HG02885 (cell line): Measurements from ENCODE around the gene TREM1.
A peak's percentile ranks its signal among the peaks of the same experiment; 100 is the strongest.
"Not testable (repeated sequence)": the region's sequence is repeated elsewhere in the genome, so short reads cannot be mapped to it uniquely, and the experiment has no call there.

ENCODE experiments used
- ATAC-seq: cut with Tn5 transposase; IDR thresholded peaks from one replicate; pipeline ENCODE4 v1.9.1; 2021; ENCODE audit warnings: mild to moderate bottlenecking; ENCODE audit not compliant: unreplicated experiment, poor library complexity

The TREM1 gene

DNA sequence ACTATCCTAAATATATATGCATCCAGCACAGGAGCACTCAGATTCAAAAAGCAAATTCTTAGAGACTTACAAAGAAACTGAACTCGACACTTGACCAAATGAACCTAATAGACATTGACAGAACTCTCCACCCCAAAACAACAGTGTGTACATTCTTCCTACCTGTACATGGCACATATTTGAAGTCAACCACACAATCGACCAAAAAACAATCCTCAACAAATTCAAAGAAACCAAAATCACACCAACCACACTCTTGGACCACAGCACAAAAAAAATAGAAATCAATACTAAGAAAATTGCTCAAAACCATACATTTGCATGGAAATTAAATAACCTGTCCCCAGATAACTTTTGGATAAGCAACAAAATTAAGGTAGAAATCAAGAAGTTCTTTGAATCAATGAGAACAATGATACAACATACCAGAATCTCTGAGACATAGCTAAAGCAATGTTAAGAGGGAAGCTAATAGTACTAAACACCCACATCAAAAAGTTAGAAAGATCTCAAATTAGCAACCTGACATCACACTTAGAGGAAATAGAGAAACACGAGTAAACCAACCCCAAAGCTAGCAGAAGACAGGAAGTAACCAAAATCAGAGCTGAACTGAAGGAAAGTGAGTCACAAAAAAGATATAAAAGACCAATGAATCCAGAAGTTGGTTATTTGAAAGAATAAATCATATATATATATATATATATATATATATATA lies 12.5 kb upstream of the TREM1 start:
- ATAC-seq: no peak

DNA sequence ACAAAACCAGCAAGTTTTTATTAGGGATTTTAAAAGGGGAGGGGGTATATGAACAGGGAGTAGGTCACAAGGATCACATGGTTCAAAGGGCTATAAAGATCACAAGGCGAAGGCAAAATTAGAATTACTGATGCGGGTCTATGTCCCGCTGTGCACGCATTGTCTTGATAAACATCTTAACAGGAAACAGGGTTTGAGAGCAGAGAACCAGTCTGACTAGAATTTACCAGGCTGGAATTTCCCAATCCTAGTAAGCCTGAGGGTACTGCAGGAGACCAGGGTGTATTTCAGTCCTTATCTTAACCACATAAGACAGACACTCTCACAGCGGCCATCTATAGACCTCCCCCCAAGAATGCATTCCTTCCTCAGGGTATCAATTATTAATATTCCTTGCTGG lies 10.8 kb upstream of the TREM1 start:
- ATAC-seq: not testable (repeated sequence)

DNA sequence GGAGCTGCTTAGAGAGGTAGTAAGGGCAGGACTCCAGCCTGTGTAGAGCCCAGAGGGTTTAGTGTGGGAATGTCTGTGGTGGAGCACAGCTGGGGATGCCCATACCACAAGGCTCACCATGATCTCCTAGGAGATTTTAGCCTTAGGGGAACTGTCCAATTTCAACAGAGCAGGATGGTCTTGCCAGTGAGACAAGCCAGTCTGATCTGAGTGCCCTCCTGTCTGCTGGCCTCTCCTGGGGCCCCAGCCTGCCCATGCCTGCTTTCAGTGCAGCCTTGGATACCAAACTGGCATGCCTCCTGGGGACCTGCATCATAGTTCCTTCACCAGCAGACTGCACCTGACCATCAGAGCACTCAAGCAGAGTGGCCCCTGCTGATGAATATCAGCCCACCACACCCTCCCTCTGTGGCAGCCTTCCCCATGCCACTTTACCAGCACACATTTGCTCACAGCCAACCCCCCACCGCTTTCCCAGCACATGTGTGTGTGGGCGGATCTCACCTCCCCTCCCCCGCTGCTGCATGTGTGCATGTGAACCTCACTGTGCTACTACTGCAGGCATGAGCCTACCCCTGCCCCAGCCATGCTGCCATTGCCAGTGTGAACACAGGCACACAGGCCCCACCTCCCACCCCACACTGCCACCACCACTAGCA lies 7.9 kb upstream of the TREM1 start:
- ATAC-seq: no peak

DNA sequence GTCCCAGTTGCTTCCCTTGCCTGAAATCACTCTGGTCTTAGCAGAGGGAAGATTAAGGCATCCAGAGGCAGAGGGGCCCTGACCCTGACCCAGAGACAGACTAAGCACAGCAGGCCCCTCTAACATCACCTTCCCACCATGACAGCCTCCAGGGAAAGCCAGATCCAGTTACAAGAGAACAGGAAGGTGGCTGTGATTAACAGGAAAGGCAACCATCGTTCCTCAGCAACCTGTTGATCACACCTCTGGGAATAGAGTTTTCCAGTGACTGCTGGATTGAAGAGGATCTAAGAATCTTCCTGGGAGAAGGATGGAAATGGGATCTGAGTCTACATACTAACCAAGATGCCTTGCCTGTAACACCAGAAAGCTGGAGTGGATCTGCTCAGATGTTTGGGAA lies 5.2 kb upstream of the TREM1 start:
- ATAC-seq: no peak

DNA sequence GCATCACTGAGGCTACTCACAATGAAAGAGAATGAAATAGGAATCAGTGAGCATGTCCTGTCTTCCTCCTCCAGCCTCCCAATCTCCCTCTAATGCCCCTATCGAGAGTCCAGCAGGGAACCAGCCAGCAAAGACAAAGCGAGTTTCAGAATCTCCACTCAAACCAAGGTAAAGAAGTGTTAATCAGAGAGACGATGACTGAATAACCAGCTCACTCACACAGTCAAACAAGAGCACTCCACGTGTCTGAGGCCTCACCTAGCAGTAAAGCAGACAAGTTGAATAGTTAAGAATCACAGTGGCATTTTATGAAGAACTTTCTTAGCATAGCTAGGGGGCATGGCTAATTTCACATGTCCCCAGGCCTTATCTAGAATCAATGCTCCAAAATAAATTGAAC lies 3.3 kb upstream of the TREM1 start:
- ATAC-seq: no peak

DNA sequence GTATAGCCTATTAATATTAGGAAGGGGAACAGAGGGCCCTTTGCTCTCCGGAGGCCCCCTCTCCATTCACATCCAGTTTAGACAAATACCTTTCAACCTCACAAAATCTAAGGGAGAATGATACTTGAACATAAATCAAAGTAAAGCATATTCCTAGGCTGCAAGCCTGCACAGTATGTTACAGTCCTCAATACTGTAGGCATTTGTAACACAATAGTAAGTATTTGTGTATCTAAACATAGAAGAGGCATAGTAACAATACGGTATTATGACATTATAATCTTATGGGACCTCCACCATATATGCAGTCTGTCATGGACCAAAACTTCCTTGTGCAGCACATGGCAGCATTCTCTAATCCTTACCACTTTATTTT lies 2.3 kb upstream of the TREM1 start:
- no peak for ATAC-seq

DNA sequence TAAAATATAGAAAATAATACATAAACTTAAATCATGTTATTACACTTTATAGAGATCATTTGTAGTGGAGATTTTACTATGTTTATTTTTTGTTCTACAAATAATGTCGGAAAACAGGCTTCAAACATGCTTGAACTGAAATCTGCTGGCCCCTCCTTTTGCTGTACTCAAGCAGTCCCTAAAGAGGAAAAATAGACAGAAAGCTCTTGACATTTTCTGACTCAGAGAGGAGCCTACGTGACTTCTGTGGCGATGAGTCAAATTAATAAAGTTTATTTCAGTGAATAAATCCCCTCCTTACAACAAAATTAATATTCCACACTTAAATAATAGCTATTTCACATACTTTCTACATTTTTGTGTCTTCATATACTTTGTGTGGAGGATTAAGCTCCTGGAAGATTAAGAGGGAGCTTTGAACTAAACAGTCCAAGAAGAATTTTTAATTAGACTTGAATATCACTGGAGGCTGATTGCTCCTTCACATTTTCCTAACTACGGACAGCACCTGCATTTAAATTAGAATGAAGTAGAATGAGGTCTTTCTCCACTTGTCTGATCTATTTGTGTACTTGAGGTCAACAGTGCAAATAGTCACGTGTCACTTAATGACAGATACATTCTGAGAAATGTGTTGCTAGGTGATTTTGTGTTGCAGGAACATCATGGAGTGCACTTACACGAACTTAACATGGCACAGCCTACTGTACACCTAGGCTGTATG lies 1.7 kb upstream of the TREM1 start:
- peak; percentile 68 for ATAC-seq

DNA sequence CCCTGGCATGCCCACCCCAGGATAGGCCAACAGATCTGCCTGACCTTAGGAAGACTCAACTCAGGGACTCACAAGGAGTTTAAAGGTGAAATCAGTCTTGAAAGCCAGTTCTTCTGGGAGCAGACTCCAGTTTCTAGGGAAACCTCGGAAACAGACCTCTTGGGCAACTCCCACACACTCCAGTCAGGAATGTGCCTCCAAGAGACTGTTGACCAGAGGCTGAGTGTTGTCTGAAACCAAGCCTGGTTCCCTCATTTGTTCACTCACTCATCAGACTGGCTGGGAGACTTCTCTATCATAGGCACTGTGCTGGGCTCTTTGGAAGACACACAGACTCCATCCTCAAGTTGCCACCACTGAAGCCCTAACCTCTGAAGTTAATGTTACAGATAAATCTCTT lies 1.8 kb downstream of the TREM1 start:
- no peak for ATAC-seq

DNA sequence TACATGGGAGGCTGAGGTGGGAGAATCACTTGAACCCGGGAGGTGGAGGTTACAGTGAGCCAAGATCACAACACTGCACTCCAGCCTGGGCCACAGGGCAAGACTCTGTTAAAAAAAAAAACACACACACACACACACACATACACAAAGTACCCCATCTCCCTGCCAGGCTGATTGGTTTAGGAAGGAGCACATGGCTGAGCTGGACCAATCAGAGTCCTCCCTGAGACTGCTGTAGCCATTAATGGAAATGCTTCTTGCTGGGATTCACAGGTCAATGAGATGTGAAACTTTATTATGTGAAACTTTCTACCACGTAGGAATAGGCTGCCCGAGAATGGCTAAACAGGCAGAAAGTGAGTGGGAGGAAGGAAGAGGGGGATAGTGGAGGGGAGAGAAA lies 2.9 kb downstream of the TREM1 start:
- no peak for ATAC-seq

DNA sequence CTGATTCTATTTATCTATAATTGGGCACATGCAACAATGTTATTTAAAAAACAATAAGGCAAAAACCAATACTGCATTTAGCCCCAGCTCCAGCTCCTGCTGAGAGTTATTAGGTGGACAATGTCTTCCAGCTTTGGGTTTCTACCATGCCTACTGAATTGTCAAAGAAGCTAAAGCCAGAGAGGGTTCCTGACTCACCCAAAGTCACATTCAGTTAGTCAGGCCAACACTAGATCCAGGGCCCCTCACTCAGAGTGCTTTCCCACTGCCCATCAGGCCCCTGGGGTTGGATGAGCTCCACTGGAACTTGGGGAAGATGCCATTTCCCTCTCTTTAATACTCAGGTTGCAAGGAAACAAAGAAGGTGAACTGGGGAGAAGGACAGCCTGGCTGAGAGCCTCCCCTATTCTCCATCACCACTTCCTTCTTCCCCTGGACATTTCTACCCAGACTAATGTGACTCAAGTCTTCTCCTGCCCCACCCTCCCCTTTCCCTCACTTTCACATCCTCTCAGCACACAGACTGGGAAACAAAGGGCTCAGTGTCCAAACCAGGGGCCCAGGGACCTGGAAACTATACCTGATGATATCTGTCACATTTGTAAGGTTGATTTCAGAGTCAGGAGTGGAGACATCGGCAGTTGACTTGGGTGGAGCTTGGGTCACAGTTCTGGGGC lies 6.0 kb downstream of the TREM1 start:
- ATAC-seq: no peak

DNA sequence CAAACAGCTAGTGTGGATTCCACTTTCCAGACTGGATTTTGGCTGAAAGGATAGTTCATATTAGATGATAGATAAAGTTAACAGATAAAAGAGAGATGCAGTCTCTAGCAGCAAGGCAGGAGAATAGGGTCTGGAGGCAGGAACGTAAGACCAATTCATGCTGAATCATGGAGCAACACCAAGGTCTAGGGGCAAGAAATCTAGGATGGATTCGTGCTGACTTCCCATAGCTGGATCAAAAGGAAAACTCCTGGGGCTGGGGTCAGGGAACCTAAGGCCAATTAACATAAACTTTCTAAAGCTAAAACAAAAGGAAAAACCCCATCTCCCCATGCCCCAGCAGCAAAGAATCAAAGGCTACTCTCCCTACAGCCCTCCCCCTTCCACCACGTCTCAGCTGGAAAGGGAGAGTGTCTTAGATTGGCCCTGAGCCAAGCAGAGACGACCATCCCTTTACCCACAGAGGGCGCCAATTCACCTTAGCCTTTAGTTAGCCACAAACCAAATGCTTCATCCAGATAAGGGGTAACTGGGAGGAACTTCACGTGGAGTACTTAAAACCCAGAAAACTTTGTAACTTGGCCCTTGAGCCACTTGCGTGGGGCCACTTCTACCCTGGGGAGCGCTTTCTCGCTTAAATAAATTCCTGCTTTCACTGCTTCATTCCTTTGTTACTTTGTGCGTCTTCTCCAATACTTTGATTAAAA lies 7.6 kb downstream of the TREM1 start:
- no peak for ATAC-seq

DNA sequence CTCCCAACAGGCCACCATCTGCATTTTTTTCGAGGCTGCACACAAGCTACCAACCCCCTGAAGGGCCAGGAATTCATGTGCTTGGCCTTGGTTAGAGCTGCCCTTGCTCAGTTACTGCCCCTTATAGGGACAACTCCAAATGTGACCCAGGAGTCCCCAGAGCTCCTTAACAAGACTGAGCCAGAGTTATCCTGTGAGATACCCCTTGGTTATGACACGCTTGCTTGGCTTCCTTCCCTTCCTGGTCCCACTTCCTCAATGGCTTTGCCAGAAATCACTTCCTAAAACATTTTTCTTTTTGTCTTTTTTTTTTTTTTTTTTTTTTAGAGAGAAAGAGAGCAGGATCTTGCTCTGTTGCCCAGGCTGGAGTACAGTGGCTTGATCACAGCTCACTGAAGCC lies 8.9 kb downstream of the TREM1 start:
- ATAC-seq: no peak

DNA sequence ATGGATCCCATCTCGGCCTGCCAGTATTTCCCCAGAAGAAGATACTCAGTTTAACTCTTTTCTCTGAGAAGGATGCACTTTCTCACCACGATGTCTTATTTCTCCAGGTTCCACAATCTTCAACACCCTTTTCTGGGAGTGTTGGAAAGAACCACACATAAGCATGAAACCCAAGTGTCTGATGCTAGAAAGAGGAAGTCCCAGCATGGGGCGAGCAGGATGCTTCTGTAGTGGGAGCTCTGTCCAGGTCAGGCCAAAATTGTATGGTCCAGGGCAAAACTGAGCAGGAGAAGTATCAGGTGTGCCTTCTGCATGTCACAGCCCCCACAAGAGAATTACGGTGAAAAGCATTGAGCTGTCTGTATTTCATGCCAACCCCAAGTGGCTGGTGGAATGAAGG lies 11.0 kb downstream of the TREM1 start:
- ATAC-seq: no peak

DNA sequence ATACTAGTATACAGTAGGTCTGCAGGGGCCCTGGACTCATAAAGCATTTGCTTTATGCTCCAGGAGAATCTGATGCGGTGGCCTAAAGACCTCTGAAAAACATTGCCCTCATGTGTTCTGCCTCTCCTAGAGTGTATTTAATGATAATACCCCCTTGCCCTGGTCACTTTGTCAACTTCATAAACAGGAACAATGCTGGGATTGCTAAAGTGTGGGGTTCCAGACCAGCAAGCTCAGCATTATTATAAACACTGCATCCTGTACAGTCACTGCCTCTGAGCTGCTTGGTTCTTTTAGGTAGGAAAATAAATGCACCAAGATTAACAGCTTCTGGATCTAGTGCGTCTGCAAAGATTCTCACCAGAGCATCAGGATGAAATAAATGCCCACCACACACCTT lies 12.2 kb downstream of the TREM1 start:
- ATAC-seq: no peak

DNA sequence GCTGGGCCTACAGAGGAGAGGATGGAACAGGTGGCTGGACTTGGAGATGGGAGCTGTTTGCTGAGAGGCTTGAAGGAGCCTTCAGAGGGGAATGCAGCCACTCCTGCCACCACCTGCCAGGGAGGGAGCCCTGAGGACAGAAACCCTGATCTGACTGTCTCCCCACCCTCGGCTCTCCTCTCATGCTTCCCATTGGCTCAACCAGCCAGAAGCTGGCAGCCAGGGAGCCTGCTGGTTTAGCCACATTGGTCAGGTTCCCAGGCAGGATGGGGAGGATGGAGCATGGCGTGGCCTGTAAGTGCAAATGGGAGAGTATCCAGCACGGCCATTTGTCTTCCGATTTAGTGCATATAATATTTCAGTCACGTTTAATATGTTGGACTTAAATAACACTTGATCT lies 12.8 kb downstream of the TREM1 start:
- no peak for ATAC-seq

DNA sequence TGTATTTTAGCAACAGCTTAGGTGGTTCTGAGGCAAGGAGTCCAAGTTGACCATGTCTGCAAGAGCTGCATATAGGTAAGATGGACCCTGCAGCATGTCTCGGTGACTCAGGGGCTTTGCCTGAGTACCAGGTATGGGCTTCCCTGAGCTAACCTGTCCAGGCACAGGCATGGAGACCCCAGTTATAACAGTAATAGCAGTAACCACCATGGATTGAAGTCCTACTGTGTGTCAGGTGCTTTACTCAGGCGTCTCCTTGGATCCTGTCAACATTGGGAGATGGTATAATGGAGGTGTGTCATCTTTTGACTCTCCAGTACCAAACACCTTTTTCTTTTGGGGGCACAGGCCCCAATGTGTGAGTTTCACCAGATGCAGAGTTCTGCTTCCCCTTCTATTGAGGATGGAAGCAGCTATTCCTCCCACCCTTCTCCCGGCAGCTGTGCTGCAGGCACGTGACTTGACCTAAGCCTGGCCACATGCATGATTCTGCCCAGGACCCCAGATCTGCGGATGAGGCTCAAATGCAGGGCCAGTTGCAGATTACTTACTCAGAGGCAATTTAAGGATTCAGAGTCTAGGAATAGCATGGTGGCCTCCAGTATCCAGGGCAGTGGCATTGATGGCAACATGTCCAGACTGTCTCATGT lies 13.8 kb downstream of the TREM1 start:
- ATAC-seq: no peak

DNA sequence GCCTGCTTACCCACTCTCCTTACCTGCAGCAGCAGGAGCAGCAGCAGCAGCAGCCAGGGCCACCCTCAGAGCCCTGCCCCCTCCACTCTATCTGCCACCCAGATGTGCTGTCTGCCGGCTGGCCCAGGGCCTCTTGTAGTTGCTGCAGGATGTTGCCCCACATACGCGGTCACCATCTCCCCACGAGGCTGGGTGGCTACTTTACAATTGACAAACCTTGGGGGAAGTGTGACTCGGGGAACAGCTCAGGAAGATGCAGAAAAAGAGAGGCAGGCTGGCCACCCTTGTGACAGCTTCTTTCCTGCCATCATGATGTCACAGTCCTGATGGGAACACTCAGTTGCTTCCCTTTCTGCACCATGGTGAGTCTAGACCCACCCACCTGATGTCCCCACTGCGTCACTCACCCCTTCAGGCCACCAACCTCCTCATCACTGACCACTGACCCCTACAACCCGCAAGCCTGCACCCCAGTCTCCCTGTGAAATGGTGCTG lies 14.5 kb downstream of the TREM1 start:
- no peak for ATAC-seq

DNA sequence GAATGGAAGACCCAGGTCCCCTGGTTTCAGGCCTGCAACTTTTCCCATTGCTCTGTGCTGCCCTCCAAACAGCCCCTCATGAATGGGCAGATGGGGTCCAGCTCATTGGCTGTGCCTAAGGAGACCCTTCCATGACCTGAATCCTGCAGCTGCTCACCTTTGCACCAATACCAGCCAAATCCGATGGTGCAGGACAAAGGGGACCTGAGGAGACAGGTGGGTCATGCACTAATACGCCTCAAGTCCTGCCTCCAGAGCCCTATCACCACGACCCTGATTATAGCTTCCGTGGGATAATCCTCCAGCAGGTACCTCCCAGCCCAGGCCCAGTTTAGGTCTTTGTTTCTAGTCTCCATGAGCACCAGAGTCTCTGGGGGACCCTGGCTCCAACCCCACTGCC lies 16.8 kb downstream of the TREM1 start:
- no peak for ATAC-seq

DNA sequence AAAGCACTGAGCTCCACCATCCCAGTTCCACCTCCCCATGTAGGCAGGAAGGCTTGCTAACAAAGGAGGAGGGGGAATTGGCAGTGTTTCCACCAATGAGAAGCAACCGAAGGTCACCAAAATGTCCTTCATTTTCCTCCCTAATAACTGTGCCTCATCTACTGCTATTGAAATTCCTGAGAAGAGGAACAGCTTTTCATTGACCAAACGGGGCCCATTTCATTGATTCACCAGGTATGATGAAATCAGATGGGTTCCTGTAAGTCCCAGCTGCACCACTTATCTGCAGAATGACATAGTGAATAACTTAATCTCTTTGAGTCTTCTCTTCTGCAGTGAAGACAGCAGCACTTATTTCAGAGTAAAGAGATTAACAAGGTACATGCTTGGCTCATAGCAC lies 17.3 kb downstream of the TREM1 start:
- ATAC-seq: no peak

DNA sequence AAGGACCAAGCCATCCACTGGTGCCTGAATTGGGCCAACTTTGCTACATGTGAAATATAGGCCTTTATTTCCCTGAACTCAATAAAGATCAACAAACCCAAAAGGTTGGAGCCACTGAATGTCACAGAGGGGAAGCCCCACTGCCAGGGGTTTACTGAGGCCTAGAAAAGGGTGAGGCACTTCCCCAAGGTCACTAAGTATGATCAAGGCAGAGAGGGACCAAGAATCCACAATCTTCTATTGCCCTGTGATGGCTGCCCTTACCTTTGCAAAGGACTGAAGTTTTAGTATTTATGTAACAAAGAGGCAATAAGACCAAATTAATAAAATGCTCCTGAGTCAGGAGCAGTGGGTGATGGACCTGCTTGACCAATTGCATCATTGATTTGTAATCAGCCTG lies 18.0 kb downstream of the TREM1 start:
- no peak for ATAC-seq
